COR-L47 (cell line): ENCODE data around the gene CTAG1B.
"Not testable (repeated sequence)": the region's sequence is repeated elsewhere in the genome, so short reads cannot be mapped to it uniquely, and the experiment has no call there.

ENCODE experiments used
- DNase-seq: peaks from one replicate; lab custom pipeline; 2025; lab: John Stamatoyannopoulos, UW

CTAG1B gene

DNA sequence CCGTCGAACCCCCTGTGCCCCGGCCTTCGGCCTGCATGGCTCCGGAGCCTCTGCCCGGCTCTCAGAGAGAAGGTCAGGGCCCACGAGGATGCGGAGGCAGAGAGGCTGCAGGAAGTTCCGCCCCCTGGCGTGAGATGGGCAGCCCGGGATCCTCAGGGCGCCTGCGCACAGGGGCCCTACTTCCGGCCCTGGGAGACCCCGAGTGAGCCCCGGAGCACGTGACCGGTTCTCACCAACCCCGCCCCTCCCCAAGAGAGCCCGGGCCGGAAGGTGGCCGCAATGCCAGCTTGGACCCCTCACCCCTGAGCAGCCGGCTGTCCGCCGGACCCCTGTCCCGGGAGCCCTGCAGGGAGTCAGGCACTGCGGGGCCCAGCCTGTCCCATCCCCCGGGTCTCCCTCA is at the start of gene CTAG1B:
Gene CTAG1B, minus strand, starts transcription at position 101 of the 400 bp plus-strand sequence. Its CDS starts 64 bp downstream, at position 37.
- not testable (repeated sequence) for DNase-seq

DNA sequence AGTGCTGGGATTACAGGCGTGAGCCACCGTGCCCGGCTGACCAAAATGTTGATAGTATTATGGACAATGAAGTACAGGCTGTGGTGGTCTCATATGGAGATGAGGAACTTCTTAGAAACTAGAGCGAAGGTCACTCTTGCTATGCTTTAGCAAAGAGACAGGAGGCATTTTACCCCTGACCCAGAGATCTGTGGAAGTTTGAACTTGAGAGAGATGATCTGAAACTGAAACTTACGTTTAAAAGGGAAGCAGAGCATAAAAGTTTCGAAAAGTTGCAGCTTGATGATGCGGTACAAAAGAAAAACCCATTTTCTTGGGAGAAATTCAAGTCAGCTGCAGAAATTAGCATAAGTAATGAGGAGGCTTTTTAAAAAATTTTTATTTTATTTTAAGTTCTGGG is 42.8 kb upstream of the CTAG1B start:
- no peak for DNase-seq

DNA sequence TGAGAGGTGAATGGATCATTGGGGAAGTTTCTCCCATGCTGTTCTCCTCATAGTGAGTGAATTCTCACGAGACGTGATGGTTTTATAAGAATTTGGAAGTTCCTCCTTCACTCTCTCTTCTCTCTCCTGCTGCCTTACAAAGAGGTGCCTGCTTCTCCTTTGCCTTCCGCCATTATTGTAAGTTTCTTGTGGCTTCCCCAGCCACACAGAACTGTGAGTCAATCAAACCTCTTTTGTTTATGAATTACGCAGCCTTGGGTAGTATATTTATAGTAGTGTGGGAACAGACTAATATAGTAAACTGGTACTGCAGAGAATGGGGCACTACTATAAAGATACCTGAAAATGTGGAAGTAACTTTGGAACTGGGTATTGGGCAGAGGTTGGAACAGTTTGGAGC is 42.1 kb upstream of the CTAG1B start:
- no peak for DNase-seq

DNA sequence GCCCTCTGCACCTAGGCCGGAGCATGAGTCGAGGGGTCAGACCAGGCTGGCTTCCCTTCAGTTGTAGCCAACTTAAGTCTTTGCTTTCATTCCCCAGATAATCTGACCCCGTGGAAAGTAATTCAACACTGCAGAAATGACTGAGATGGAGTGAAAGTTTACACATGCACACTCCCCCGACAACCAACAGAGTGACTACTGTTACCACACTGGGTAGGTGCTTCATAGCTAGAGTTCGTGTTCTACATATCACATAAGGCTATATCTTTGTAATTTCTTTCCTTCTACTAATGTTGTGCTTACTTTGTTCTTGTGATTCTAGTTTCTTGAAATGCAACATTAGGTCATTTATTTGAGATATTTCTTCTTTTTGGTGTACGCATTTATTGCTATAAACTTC is 41.5 kb upstream of the CTAG1B start:
- no peak for DNase-seq

DNA sequence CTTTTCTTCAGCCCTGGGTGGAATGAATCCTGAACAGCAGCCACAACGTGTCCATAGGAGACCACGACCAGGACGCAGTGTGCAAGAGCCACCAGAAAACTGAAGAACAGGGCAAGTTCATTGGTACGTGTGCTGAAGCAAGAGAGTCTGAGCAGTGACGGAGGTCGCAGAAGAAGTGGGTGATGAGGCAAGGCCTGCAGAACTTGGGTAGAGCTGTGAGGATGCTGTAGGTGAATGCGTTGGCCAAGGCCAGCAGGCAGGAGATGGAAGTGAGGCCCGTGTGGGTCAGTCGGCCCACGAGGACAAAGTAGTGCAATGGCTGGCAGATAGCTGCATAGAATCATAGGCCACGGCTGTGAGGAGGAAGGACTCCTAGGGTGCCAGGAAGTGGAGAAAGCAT is 39.9 kb upstream of the CTAG1B start:
- no peak for DNase-seq

DNA sequence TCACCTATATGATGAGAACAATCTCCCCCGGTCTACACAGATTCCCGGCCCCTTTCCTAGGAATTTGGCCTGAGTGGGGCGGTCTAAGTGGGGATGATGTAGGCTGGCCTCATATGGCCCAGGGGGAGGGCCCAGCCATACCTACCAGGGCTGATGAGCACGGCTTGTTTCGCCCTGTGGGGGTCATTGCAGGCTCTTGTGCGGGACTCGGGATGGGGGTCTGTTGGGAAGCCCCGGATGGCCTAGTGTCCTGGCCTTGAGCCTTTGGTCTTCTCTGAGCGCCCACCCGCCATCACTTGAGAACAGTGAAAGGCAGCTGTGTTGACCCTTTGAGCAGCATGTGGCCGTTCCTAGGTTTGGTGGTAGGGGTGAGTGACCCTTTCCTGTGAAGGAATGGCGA is 39.1 kb upstream of the CTAG1B start:
- no peak for DNase-seq

DNA sequence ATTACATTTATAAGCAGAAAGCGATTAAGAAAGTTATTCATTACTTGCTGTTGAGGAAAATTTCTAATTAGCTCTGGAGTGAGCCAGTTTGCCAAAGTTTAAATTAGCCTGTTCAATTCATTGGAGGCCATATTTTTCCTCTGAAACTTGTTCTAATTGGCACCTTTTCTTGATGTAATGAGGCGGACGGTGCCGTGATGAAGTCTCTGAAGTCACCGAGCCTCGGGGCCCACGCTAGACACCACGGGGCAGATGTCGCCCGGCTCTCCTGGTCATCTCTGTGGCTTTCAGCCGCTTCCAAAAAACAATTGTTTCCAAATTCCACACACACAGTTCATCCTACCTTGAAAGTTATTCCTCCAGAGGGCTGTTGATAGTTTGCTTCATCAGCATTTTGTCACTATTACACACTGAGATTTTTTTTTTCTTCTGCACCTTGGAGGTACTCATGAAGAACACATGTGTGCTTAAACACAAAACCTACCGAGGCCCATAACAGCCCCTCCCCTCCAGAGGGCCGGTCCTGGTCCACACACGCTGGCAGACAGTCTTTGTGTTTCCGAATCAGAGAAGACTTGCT is 38.2 kb upstream of the CTAG1B start:
- no peak for DNase-seq

DNA sequence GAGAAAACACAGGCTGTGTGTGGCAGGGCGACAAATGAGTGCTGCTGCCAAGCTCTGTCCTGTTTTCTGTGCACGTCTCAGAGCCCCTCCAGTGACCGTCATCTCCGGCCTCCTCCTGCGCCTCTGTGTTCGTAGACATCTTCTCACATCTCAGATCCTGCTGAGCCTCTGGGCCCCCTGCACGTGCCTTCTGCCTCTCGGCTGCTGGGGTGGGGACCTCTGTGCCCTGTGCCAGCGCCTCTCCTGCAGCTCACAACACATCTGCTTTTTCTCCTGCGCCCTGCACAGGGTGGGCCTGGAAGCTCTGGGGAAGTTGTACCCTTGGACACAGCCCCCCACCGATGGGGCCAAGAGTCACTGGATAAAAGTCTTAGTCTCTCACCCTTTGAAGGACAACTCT is 36.7 kb upstream of the CTAG1B start:
- no peak for DNase-seq

DNA sequence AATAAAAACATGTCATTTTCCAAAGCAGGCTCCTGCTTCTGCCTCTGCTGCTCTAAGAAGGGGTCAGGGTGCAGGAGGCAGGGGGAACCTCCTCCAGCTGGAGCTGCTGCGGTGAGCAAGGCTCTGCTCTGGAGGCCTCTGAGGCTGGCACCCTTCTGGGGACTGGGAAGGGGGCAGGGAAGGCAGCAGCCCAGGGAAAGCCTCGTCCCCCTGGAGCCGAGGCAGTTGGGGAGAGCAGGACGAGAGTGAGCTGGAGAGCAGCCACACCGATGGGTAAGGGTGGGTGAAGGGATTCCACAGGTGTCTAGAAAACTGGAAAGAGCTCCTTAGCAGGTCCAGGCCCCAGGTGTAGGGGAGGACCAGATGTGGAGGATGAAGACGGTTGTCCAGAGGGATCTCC is 36.3 kb upstream of the CTAG1B start:
- DNase-seq = no peak

DNA sequence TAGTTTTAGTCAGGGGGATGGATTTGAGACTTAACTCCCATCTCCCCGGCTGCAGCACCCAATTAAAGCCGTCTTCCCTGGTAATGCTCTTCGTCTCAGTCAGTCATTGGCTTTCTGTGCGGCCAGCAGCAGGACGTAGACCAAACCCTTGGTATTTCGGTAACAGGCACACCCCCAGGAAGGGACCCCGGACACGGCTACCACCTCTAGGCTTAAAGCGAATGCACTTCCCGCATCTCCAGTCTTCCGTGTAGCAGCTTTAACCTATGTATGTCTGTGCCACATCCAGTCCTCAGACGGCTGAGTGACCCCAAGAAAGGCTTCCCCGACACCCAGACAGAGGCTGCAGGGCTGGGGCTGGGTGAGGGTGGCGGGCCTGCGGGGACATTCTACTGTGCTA is 35.8 kb upstream of the CTAG1B start:
- no peak for DNase-seq

DNA sequence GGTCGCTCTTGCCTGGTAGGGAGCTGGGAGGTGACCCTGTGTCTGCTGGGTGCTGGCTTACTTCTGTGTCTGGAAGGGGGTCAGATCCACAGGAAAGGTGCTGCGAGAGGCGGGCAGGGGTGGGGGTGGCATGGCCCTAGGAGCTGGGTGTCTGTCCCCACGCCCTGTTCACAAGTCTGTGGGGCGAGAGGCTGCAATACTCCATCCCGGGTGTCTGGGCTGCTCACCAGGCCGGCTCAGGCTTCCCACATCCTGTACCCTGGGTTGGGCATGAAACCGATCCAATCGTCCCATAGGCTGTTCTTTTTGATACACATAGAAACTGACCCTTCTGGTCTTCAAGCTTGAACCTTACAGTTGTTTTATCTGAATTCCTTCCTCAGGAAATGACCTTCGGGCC is 35.3 kb upstream of the CTAG1B start:
- DNase-seq = no peak

DNA sequence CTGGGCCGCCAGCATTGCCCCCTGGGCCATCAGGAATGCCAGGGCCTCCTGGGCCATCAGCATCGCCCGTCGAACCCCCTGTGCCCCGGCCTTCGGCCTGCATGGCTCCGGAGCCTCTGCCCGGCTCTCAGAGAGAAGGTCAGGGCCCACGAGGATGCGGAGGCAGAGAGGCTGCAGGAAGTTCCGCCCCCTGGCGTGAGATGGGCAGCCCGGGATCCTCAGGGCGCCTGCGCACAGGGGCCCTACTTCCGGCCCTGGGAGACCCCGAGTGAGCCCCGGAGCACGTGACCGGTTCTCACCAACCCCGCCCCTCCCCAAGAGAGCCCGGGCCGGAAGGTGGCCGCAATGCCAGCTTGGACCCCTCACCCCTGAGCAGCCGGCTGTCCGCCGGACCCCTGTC is 34.3 kb upstream of the CTAG1B start, which contains the start of gene CTAG2:
Gene CTAG2, minus strand, starts transcription at position 167 of the 400 bp plus-strand sequence. Its CDS starts 64 bp downstream, at position 103.
- not testable (repeated sequence) for DNase-seq

DNA sequence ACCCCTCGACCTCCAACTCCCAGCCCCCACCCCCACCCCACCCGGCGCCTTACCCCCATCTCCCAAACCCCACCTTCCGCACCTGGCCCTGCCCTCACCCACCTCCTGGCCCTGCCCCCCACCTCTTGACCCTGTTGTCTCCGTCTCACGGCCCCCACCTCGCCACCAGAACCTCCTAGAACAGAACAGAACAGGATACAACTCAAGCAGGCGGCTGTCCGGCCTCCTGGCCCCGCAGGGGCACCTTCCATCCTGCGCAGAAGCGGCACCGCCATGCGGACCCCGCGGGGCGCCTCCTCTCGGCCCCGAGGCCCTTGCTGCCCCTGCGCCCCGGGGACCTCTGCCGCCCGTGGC is 33.9 kb upstream of the CTAG1B start:
- DNase-seq = no peak

DNA sequence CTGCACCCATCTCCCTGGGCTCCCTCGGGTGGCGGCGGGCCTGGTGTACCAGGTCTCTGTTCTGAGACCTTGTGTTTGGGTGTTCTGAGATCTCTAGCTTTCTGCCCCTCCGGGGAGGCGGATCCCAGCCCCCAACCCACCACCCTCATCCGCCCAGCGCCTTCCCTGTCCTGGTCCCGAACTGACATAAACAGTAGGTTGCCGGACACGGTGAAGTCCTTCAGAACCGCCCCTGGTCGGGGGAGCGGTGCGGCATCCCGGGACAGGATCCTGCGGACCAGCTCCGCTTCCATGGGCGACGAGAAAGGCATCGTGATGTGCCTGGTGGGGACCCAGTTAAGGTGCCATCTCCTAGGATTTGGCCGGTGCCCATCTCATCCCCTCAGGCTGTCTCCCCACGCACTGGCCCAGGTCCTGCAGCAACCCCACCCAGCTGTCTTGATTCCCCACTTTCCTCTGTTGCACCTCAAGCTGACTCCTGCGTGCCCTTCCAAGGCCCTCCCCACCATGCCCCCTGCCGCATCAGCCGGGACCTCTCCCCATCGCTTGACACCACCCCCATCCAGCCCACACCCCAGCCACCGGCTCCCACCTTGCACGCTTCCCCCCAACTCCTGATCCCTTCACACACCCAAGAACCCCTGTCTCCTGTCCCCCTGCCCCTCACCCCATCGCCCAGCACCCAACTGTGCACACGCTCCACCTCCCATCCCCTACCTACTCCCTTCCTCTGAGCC is 33.4 kb upstream of the CTAG1B start:
- DNase-seq = no peak

DNA sequence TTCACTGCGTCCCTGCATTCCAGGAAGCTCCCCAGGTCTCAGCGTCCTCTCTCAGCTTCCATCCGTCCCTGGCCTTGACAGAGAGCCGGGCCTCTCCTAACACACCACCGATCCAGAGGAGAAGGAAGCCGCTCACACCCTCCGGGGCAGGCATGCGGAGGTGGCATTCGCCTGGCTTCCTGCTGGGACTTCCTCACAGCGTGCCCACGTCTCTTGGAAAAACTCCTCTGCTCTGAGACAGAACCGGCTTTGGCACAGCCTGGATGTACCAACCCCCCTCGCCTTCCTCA is 31.1 kb upstream of the CTAG1B start:
- DNase-seq = no peak

DNA sequence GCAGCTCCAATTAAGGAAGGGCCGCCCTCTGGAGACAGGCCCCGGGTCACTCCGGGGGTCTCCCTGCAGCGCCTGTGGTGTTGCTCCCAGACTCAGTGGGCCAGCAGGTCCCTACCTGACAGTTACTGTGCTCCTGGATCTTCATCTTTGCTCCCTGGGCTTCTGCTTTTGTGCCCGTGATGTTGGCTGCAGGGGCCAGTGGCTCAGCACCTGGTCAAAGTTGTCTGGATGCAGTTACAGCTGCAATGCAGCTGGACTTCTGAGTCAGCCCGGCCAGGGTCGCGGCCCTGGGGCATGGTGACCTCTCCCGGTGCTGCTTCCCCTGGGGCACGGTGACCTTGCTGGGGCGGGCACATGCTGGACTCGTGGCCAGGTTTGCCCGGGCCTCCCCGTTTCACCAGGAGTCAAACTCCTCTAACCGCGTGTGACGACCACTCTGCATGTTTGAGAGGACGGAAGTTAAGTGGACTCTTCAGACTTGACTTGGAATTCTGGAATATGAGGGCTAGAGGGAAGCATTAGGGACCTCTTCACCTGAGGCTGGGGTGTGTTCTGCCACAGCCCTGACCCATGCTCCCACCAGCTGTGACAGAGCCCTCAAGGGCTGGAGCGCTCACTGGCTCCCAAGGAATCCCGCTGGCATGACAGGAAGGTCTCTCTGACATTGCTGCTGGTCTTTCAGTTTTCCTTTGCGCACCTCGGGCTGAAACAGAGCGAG is 30.6 kb upstream of the CTAG1B start:
- DNase-seq = no peak

DNA sequence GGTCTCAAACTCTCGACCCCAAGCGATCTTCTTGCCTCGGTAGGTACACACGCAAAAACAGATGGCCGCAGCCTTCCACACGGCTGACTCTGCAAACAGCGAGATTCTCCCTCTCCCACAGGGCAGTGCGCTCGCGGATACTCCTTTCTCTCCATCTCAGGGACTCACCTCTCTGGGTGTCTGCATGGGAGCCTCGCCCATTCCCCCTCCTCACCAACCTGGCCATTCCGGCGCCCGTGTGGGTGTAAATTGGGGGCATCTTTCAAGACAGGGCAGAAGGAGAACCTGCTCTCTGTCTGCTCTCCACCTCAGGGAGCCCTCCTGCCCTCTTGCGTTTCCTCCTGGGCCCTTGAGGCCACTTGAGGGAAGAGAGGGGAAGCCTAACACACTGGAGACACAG is 29.8 kb upstream of the CTAG1B start:
- DNase-seq = no peak

DNA sequence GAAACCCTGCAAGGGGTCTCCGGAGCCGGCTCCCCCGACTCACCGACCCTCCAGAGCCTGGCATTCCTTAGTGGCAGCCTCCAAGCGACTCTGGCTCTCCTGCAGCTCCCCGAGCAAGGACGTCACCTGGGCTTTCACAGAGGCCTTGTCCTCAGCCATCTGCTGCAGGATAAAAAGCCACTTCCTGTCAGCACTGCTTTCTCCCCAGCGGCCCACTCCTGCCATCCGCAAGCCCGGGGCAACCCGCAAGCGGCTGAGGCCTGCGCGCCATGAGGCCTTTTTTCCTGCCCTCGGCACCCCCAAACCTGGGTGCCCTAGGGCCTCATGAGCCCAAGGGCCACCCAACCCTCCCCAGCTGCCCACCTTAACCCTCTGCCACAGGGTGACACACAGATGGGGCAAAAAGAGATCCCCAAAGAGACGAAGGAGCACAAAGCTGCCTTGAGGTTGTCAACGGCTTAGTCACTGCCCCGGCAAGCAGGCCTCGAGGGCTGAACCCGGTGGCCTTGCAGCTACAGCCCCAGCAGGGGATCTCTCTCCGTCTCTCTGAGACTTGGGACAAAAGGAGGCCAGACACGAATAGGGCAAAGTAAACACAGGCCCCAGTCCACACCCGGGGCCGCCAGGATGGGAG is 26.8 kb upstream of the CTAG1B start:
- DNase-seq = not testable (repeated sequence)

DNA sequence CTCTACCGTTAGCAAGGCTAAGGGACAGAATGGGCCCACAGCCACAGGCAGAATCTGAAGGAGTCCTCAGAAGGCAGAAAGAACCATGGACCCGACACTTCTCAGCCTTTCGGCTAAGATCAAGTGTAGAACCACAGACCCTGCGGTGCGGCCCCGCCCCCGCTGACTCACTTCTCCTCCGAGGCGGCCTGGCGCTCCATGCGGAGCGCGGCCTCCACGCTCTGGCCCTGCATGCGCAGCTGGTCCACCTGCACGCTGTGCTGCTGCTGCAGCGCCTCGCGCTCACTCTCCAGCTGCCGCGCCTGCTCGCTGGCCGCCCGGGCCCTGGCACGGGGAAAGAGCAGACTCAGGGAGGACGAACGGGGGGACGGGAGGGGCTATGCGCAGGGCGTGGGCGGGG is 24.6 kb upstream of the CTAG1B start:
- DNase-seq = not testable (repeated sequence)

DNA sequence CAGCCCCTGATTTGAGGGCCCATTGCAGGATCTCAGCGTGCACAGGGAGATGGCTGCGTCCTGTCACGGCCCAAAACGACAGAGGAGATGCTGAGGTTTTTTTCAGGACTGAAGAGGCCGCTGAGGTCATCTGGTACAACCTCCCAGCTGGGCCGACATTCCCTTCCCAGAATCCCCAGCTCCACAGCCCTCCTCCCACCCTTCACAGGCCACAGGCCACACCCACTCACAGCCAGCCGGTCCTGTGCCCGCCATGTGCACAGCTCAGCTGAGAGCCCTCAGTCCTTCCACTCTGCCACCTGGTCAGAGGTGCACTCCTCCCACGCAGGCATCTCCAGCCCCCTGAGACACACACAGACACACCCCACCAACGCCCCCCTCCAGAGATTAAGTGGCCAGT is 22.7 kb upstream of the CTAG1B start:
- not testable (repeated sequence) for DNase-seq

DNA sequence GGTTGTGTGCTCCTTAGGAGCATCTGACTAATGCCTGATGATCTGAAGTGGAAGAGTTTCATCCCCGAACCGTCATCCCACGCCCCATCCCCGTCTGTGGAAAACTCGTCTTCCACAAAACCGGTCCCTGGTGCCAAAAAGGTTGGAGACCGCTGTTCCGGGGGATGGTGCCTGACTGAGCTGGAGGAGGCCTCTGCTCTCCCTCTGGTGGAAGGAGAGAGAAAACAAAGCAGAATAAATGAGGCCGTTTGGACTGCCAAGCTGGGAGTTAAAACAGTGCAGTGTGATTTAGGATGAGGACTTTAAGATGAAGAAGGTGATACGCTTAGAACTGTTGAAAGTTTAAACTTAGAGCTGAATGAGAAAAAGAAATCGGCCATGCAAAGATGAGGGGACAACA is 14.6 kb upstream of the CTAG1B start:
- not testable (repeated sequence) for DNase-seq

DNA sequence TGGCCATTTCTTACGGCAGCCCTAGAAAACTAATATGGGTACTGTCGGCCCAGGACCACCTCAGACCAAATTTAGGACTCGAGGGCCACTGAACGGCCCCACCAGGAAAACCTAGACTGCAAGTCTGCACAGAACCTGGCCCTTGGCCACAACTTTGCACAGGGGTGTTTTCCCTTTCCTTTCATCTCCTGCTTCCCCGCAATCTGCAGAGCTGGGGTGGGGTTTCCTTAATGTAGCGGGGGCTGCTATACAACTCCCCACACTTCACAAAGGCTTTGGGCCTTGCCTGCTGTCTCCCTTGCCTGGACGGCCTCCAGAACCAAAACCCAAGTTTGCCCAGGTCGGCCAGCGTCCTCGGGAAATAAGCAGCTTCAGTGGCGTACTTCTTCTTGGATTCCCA is 11.9 kb upstream of the CTAG1B start:
- DNase-seq = not testable (repeated sequence)

DNA sequence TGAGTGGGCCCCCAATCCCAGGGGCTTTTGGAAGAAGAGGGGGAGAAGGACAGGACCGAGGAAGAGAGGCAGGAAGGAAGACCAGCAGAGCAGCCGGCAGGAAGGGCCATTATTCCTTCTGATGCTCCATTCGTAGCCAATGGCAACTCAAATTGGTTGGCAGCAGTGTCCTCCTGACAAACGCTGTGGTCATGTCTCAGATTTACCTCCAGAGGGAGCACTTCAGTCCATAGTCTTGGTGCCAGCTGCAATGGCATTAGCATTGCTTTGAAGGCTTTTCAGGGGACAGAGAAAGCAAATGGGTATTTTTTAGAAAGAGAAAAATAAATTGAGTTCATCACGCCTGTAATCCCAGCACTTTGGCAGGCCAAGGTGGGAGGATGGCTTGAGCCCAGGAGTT is 9.9 kb upstream of the CTAG1B start:
- DNase-seq = not testable (repeated sequence)
